Lower leg skin (tissue), 4 donors: ENCODE data around the gene TLE1. TPM values are rescaled to one million over a fixed set of nuclear protein-coding genes. Genes with fewer than 3 reads are reported as not detected.

Experiments used
- DNase-seq, 2 donors: peaks; one replicate each; pipeline ENCODE4 v3.0.0-alpha.2; 2019; ENCODE audit warnings: low spot score in 2 of 2
- H3K4me3 ChIP-seq: fragments of 200-600 bp; sonication (generic); 2 replicates; pipeline ENCODE4 v1.5.1; 2017; ENCODE audit warnings: mild to moderate bottlenecking, low read depth; ENCODE audit not compliant: poor library complexity, severe bottlenecking
- POLR2A ChIP-seq, 2 donors: fragments of 450-650 bp; IDR thresholded peaks; one replicate each; pipeline ENCODE4 v1.6.1; 2016 to 2017; ENCODE audit warnings: antibody characterized with exemption in 2 of 2, mild to moderate bottlenecking in 1 of 2, moderate library complexity in 1 of 2
- WGBS, 2 donors: methylation state at CpG; one replicate each; pipeline ENCODE4 v1.1.5; 2018; 5-methylcytosine and 5-hydroxymethylcytosine counted together
- intact Hi-C: fragments of 100-400 bp; cut with DNase I; formaldehyde crosslinking; loops from one replicate; pipeline ENCODE4 v1.15.0; 2023; ENCODE audit warnings: low total_unique reads
- total RNA-seq, 4 donors: library from RNA; depleted of rRNA; stranded (reverse); fragments of >200 nt; gene quantifications; one replicate each; pipeline ENCODE4 v1.1.0, GENCODE V29; 2016
- TF ChIP-seq, protein P1 (sequence below), 3 donors: fragments of 450-650 bp; IDR thresholded peaks; one replicate each; pipeline ENCODE4 v1.5.1; 2016; ENCODE audit warnings: antibody characterized with exemption in 3 of 3, mild to moderate bottlenecking in 3 of 3, moderate library complexity in 2 of 3

Gene TLE1
- total RNA-seq, 4 donors from 2014 or later: 42.0 to 63.3 (median 43.7) TPM

DNA sequence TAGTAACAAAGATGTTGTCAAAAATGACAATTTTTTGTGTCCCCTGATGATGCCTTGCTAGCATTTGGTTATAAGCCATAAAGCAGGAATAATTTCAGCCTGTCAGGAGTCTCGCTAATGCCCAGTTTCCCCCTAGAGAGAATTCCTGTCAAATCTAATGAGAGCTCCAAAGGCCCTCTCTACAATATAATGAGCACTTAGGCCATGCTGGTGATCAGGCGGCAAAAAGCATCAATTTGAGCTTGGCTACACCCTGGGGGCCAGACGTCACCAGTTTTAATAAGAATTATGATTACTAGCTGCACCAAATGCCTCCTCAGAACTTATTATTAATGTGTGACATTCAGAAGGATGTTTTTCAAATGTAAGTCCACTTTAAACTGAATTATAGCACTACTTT is 6.1 kb downstream of the TLE1 start:
- TF ChIP-seq, protein P1, sequence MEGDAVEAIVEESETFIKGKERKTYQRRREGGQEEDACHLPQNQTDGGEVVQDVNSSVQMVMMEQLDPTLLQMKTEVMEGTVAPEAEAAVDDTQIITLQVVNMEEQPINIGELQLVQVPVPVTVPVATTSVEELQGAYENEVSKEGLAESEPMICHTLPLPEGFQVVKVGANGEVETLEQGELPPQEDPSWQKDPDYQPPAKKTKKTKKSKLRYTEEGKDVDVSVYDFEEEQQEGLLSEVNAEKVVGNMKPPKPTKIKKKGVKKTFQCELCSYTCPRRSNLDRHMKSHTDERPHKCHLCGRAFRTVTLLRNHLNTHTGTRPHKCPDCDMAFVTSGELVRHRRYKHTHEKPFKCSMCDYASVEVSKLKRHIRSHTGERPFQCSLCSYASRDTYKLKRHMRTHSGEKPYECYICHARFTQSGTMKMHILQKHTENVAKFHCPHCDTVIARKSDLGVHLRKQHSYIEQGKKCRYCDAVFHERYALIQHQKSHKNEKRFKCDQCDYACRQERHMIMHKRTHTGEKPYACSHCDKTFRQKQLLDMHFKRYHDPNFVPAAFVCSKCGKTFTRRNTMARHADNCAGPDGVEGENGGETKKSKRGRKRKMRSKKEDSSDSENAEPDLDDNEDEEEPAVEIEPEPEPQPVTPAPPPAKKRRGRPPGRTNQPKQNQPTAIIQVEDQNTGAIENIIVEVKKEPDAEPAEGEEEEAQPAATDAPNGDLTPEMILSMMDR (IDR thresholded peaks at IDR 0.05): no peak
- TF ChIP-seq POLR2A (IDR thresholded peaks at IDR 0.05): no peak
- H3K4me3 ChIP-seq: no peak overlapping the region
- DNase-seq: no peak
- WGBS, 2 donors: 71 to 74% methylated on average over 3 of the region's 3 CpGs
- intact Hi-C loops: loop anchor here (10.0 kb wide), 1 partner anchor 158 kb away; no protein-coding TSS in a partner anchor

DNA sequence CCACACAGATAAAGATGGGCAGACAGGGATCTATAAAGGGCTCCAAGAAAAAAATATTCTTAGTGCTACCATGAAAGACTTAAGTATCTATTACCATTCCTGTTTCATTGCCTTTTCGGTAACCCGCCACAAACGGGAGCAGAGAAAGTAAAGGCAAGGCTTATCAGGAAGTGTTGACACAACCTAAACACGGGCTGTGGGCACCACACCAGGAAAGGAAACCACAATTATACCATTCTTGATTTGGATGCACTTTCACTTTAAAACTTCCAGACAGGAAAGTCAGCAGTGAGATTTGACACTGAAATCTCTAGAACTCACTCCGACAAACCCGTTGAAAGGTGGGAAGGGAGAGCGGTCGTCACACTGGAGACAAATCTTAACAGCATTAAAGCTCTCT is 6.5 kb downstream of the TLE1 start:
- TF ChIP-seq POLR2A (IDR thresholded peaks at IDR 0.05): no peak
- TF ChIP-seq, protein P1 (IDR thresholded peaks at IDR 0.05): no peak
- intact Hi-C loops: loop anchor here (10.0 kb wide), 1 partner anchor 158 kb away; no protein-coding TSS in a partner anchor
- no peak overlapping the region for H3K4me3 ChIP-seq
- WGBS, 2 donors: 49 to 57% methylated on average over 8 of the region's 8 CpGs
- no peak for DNase-seq

GRCh38 chr9:81682177-81682576 is 7.2 kb downstream of the TLE1 start:
- 88 to 93% methylated on average over 4 of the region's 4 CpGs for WGBS, 2 donors
- no peak for TF ChIP-seq POLR2A (IDR thresholded peaks at IDR 0.05)
- TF ChIP-seq, protein P1 (IDR thresholded peaks at IDR 0.05): no peak
- intact Hi-C loops: loop anchor here (10.0 kb wide), 1 partner anchor 157 kb away; no protein-coding TSS in a partner anchor

DNA sequence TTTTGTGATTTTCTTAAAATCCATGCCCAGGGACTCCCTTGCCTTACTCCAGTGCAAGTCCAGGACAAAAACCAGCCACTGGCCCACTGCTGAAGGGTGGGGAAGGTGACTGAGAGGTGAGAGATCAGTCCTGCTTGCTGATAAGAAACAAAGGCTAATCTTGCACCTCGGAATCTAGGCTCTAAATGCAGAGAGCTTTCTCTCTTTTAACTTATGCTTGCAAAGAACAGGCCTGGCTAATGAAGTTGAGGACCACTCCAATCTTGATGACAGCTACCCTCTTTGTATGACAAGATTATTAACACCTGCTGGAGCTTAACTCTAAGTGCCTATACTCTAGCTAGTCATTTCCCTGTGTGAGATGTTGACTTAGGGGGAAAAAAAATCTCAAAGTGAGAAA is 8.8 kb downstream of the TLE1 start:
- intact Hi-C loops: loop anchor here (10.0 kb wide), 1 partner anchor 156 kb away; no protein-coding TSS in a partner anchor
- no peak for DNase-seq
- WGBS, 2 donors: 73 to 78% methylated on average over 1 of the region's 1 CpG
- no peak overlapping the region for H3K4me3 ChIP-seq
- no peak for TF ChIP-seq POLR2A (IDR thresholded peaks at IDR 0.05)
- TF ChIP-seq, protein P1 (IDR thresholded peaks at IDR 0.05): no peak

More at GRCh38 chr9:81682177-81682576, 7.2 kb downstream of the TLE1 start:
- H3K4me3 ChIP-seq: no peak overlapping the region
- DNase-seq: no peak

DNA sequence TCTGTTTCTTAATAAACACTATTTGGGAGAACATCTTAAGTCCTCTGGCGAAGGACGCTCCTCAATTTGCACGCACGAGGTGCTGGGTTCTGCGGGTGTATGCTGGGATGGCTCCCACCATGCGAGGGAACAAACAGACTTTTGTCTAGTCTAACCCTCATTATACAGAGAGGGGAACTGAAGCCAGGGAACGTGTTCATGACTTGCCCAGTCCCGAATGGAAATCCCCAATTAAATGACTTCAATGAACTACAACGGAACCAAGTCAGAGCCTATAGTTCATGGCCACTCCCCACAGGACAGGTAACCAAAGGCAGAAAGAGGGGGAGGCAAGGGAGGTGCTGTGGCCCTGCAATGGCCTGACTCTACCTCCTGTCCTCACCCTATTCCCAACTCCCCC is 9.3 kb downstream of the TLE1 start:
- TF ChIP-seq, protein P1 (IDR thresholded peaks at IDR 0.05): no peak
- TF ChIP-seq POLR2A (IDR thresholded peaks at IDR 0.05): no peak
- intact Hi-C loops: loop anchor here (10.0 kb wide), 1 partner anchor 155 kb away; no protein-coding TSS in a partner anchor
- no peak for DNase-seq
- H3K4me3 ChIP-seq: no peak overlapping the region
- 57 to 64% methylated on average over 9 of the region's 9 CpGs for WGBS, 2 donors

- intact Hi-C loops: no loop called here
- WGBS, 2 donors: 94 to 96% methylated on average over 1 of the region's 1 CpG
Observed at GRCh38 chr9:81678088-81678487, 11.3 kb downstream of the TLE1 start.

More at GRCh38 chr9:81678088-81678487, 11.3 kb downstream of the TLE1 start:
- no peak for DNase-seq
- no peak overlapping the region for H3K4me3 ChIP-seq
- no peak for TF ChIP-seq POLR2A (IDR thresholded peaks at IDR 0.05)
- TF ChIP-seq, protein P1 (IDR thresholded peaks at IDR 0.05): no peak
